PC-9 (cell line): ENCODE measurements around the gene EGFLAM.

Experiments
- CTCF ChIP-seq: fragments of 200-600 bp; sonication (generic); conservative IDR thresholded peaks from 2 replicates; pipeline ENCODE4 v1.6.1; 2017; ENCODE audit warnings: mixed run types, antibody characterized with exemption, mild to moderate bottlenecking, moderate library complexity
- EZH2 ChIP-seq: fragments of 200-600 bp; sonication (generic); IDR thresholded peaks from 2 replicates; pipeline ENCODE4 v1.8.0; 2017; ENCODE audit warnings: antibody characterized with exemption, low read depth

DNA sequence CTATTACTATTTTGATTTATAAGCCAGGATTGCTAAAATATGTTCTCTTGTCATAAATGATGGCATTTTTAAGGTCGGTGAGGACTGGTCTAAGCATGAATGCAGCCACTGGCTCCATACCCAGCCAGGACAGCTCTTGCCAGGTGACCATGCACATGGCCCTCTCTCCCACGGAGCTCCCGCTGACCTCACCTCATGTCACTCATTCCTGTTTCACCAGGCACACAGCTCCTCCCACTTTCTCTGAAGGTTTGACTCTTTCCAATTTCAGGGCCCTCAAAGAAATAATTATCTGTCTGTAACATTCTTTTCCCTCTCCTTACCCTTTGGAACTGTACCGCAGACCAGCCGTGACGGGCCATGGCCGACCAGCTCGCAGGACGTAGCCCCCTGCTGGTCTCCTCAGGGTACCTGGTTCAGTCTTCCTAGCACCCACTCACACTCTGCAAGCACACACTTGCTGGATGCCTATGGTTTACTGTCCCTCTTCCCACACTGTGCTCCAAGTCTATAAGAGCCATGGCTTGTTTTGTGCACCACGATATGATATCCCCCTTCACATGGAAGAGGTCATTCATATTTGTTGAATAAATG is 225.5 kb downstream of the EGFLAM start:
- TF ChIP-seq CTCF (no peak), EZH2 (no peak)
